ENCODE data around the gene FTSJ3.
A peak's percentile ranks its signal among the peaks of the same experiment; 100 is the strongest.

FTSJ3 gene

GRCh38 chr17:63786117-63786516 lies 41.3 kb downstream of the FTSJ3 start:
- no peak for FAIRE-seq

DNA sequence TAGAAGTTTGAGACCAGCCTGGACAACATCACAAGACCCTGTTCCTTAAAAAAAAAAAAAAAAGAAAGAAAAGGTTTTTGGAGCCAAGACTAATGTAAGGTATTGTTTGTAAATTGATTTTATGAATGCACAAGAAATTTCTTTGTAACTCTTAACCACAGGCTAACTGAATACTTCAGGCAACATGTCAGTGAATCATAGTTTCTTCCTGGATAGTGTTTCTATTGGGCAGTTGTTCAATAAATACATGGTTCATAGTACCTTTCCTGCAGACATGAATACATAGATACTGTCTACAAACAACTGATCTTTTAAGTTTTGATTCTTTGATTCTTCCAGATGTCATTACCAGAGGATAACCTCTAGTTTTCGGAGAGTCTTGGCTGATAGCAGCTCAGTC lies 41.9 kb downstream of the FTSJ3 start:
- FAIRE-seq: no peak

- FAIRE-seq: no peak
Observed at GRCh38 chr17:63783522-63783921, 43.9 kb downstream of the FTSJ3 start.

DNA sequence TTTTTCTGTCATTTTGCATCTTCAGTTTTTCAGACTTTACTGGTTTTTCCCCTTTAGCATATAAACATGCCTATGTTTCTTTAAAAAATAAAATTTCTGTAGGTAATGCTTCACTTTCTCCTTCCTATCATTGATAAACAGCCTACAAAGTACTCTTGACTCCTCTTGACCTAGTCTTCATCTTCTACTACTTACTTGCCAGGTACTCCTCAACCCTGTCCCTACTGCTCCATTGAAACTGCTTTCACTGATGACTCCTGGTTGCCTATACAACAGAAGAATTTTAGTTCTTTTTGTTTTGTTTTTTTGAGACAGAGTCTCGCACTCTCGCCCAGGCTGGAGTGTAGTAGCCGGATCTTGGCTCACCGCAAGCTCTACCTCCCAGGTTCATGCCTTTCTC lies 46.5 kb downstream of the FTSJ3 start:
- no peak for FAIRE-seq

DNA sequence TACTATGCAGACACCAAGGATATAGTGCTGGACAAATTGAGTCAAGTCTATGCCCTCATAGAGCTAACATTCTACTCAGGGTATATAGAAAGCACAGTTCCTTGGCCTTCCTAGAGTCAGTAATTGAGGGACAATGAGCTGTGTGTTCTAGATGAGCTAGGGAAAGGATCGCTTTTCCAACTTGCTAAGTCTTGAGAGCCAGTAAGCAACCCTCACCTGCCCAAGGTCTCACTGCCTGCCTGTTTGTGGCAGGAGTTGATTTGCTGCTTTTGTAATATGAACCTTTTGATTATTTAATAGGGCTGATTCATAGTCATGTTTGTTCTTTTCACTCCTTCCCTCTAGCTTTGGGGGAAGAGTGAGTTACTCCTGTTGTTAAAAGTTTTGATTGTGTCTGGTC lies 47.0 kb downstream of the FTSJ3 start:
- no peak for FAIRE-seq

DNA sequence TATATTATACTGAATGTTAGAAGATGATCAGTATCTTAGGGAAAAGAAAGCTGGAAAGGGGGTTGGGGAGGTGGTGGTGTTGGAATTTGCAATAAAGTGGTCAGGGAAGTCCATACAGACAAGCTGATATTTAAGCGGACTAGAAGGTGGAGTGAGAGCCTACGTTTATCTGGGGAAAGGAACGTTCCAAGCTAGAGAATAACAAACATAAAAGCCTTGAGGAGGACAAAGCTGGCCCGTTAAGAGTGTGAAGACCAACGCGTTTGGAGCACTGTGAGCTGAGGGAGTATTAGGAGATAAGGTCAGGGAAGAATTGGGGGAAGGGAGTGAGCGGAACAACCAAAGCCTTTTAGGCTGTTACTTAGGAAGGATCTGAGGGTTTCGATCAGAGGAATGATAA lies 52.0 kb downstream of the FTSJ3 start:
- no peak for FAIRE-seq

- no peak for FAIRE-seq
Observed at GRCh38 chr17:63774969-63775265, 52.5 kb downstream of the FTSJ3 start.

- FAIRE-seq: no peak
Observed at GRCh38 chr17:63774141-63774968, 53.1 kb downstream of the FTSJ3 start, which contains the start of gene DDX42. TSS of gene DDX42 (plus strand) at chr17:63774170. CDS start at chr17:63787050, 12,880 bp downstream.

DNA sequence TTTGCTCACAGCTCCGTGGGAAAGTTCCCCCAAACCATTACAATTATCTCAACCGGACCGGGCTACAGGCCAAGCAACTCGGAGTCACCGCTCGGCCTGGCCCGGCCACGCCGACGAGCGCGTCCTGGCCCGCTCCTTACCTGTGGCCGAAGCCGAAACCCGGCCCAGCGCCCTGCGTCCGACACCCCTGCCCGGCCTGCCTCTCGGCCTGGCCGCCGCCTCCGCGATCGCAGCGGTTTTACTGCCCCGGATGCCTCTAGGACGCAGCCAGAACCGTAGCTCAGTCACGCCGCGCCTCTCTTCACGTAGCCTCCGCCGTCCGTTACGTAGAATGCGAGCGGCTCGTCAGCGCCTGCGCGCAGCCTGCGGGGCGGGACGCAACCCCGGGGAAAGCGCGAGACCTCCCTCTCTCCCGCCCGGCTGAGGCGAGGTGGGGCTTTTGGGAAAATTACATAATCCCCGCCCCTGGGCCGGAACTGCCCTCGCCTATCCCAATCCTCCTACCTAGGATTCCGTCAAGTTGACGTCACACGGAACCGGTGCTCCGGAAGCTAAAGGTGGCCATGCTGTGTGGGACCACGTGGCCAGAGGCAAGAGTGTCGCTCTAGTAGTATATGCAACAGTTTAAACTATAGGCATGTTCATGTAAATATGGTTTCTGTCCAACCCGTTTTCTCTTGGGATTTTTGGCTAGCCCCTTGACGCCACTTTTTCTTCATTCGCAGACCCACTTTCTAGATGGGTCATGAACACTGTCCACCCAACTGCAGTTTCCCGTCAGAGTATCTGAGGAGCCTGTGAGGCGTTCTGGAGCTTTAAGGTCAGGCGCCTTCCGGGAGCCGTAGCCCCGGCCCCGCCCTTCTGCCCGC lies 54.0 kb downstream of the FTSJ3 start, which contains the start of gene CCDC47:
Gene CCDC47 (minus strand): TSS at position 326 of the 869 bp plus-strand sequence. CDS start 7,422 bp downstream, outside the sequence.
- peak; percentile 97 for FAIRE-seq

- FAIRE-seq: no peak
Observed at GRCh38 chr17:63772801-63773271, 54.6 kb downstream of the FTSJ3 start.

Data from G401.6 (cell line).